HG03460 (cell line): ENCODE results near the gene PLEKHN1.

Experiments
- ATAC-seq: cut with Tn5 transposase; IDR thresholded peaks from one replicate; pipeline ENCODE4 v1.9.1; 2021; ENCODE audit not compliant: unreplicated experiment

PLEKHN1 gene

DNA sequence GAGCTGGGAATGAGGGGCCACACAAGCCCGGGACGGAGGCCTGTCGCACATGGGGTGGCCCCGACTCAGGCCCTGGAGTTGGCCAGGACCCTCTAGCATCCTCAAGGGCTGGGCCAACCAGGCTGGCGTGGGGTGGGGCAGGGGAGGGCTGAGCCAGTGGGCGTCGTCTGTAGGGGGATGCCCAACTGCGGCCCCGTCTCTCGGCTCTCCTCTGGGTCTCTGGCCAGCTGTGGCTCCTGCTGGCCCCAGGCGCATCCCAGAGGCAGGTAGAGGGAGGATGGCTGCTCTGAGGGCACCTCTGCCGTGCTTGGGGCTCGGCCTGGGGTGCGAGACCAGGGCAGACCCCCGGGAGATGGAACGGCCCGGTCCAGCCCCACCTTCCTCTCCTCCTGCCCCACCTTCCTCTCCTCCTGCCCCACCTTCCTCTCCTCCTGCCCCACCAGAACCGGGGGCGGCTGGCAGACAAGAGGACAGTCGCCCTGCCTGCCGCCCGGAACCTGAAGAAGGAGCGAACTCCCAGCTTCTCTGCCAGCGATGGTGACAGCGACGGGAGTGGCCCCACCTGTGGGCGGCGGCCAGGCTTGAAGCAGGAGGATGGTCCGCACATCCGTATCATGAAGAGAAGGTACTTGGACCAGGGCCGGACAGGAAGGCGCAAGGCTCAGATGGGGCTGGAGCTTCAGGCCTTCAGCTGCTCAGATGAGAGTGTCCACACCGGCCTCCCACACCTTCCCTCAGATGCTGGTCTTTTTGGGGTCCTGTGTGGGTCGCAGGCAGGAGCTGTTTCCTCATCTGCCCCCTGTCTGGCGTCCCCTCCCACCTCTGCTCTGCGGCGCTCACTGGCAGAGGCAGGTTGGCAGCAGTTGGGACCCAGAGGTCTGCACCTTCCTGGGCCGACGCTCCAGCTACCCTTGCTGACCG, 36.3 kb upstream of the PLEKHN1 start:
- no peak for ATAC-seq

DNA sequence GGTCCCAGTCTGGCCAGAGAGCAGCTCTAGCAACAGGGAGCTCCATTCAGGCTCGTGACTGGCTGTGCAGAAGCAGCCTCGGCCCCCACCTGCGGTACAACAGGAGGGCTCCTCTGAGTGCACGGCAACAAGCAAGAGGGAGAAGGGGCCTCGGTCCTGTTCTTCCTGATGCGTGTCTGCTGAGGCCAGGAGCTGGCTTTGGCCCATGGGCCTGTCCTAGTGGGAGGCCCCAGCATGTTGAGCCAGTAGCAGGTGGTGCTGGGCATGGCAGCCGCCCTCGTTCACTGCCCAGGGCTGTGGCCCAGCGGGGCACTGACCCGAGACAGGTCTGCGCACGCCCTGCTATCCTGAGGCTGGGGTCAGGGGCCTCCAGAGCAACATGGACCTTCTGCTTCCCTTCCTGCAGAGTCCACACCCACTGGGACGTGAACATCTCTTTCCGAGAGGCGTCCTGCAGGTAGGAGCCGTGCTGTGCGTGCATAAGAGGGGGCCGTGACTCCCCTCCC, 35.6 kb upstream of the PLEKHN1 start:
- no peak for ATAC-seq

DNA sequence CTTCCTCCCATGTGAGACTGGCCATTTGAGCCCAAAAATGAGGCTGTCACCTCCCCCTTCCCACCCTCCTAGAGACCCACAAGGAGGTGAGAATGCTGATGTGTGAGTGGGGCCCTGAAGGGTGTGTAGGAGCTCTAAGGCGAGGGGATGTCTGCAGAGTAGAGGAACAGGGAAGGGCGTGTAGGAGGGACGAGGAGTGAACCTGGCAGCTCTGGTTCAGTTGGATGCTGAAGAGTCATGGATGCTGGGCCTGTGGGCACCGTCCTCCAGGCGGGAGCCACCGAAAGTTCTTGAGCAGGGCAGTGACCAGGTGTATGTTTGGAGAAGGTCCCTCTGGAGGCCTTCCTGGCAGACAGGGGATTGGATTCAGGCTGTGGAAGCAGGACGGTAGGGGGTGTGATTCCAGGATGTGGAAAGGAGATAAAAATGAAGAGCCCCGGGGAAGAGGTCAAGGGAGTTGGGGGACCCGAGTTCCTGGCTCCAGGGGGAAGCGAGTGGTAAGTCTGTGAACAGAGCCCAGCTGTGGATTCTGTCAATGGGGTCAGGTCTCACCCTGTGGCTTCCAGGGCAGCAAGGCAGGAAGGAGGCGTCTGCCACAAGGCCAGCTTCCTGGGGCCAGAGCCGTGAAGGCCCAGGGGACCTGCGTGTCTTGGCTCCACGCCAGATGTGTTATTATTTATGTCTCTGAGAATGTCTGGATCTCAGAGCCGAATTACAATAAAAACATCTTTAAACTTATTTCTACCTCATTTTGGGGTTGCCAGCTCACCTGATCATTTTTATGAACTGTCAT, 34.7 kb upstream of the PLEKHN1 start:
- no peak for ATAC-seq

DNA sequence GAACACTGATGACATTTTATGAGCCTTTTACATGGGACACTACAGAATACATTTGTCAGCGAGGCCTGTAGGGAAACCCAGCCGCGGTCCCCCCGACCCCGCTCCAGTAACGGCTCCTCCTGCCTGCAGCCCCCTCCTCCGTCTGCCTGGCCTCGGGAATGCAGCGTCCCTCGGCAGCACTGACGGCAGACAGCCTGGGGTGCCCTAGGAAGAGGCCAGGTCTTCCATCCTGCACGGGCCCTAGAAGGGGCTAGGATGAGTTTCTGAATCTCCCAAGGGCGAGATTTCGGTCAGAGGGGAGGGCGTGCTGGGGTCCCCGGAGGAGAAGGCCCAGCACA, 34.1 kb upstream of the PLEKHN1 start:
- no peak for ATAC-seq

DNA sequence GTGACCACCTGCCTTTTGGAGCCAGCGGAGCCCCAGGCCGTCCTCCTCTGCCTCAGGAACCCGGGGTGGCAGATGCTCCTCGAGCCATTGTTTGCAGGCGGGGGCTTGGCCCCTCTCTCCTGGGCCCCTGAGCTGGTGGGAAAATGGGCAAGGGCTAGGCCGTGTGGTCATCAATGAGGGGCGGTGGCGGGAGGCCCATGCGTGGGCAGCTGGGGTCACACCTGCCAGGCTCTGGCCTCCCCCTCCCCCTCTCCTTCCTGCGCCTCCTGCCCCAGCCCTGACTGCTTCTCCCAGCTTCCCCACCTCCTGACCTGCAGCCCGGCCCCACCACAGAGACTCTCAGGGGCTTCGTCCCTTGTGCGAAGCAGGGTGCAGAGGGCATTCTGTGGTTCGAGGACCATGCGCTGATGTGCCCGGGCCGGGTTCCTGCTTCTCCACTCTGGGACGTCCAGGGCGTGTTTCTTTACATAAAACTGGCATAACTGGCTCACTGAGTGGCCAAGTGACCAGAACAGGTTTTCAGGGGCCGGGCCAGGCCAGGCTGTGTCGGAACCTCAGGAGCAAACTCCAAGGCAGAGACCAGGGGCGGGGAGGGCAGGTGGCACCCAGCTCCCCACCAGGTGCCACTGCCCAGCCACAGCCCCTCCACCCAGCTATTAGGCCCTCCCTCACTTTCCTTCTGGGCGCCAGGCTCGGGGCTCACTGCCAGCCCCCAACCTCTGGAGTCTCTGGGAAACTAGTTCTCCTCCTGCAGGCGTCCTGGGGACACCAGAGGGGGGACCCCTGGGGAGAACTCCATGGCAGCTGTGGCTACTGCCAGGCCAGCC, 33.3 kb upstream of the PLEKHN1 start:
- no peak for ATAC-seq

DNA sequence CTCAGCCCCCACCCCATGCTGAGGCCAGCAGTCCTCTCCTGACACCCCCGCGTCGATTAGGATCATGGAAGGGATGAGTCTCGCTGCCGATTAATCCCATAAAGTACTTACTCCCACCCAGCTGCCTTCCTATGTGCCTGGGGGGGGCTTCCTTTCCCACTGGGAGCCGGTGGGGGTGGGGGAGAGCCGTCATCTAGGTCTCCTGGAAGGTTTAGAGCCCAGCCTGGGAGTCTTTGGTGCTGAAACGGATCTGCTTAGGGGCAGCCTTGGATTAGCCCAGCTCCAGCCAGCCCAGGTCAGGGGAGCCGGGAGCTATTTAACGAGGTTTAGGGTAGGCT, 32.7 kb upstream of the PLEKHN1 start:
- ATAC-seq, result no peak

DNA sequence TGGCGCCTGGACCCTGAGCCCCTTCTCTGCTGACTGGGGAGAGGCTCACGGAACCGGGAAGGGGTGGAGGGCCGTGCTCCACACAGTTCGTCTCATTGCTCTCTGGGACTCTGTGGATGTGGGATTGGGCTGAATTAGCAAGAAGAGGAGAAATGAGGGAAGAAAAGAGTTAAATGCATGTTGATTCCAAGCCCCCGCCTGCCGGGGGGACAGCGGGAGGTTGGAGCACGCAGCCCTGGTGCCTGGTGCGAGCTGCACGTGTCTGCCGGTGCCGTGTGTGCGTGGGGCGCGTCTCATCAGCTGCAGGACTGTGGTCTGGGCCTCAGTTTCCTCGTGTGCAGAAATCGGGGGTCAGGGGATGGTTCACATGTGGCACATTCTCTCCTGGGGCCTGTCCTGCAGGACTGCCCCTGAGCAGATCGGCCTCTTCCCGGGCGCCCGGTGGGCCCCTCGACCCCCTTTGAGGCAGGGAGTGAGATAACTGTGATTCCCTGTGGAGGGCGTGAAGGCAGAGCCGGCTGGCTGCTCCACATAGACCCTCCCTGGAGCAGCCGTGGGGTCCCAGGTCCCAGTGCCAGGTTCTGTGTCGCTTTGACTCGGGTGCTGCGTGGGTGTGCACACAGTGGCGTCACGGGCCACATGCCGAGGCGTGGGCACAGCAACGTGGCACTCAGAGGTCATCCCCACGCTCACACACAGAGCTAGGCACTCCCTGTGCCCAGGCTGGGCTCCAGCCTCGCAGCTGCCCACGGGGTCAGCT, 31.1 kb upstream of the PLEKHN1 start:
- ATAC-seq, result no peak

DNA sequence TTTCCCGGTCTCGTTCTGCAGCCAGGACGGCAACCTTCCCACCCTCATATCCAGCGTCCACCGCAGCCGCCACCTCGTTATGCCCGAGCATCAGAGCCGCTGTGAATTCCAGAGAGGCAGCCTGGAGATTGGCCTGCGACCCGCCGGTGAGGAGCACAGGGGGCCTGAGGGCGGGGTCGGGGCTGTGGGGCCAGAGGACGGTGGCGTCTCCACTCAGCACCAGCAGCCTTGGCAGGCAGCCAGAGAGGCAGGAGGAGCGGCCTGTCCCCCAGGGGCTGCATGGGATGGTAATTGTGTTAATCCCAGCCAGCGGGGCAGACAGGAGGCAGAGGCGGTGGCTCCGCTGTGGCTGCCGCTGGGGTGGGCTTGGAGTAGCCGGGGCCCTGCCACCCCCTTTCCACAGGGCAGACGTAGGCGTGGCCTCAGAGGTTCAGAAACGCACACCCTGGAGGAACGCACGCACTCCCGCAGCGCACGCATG, 30.5 kb upstream of the PLEKHN1 start:
- ATAC-seq, result no peak

DNA sequence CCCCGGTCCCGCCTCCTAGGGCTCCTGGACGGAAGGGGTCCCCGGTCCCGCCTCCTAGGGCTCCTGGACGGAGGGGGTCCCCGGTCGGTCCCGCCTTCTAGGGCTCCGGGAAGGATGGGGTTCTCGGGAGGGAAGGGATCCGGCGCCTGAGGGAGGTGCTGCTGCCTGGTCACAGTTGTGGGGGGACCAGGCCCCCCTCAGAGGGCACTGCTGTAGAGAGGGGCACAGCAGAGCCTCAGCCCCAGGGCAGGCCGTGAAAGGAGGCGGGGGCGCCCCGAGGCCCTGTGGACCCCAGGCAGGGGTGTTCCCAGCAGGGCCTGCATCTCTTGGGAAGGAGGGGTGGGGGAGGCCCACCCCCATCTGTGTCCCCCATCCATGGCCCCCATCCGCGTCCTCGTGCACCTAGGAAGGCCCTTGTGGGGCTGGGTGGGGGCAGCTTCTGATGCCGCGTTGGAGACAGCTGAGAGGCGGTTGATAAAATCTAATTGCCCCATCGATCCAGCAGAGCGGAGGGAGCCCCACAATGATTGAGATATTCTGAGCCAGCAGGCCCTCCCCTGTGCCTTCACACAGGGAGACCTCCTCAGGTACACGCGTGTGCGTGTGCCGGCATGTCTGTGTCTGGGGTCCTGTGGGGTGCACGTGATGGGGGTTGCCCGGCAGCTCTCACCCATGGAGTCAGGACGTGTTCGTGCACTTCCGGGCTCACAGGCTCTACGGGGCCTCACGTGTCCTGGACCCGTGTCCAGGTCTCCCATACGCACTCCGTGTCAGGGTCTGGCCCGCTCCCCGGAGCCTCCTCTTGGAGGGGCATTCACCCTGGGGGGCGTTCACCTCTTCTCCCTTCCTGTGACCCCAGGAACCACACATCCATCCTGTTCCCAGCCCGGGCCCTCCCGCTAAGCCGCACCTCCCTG, 29.7 kb upstream of the PLEKHN1 start:
- ATAC-seq, result no peak

DNA sequence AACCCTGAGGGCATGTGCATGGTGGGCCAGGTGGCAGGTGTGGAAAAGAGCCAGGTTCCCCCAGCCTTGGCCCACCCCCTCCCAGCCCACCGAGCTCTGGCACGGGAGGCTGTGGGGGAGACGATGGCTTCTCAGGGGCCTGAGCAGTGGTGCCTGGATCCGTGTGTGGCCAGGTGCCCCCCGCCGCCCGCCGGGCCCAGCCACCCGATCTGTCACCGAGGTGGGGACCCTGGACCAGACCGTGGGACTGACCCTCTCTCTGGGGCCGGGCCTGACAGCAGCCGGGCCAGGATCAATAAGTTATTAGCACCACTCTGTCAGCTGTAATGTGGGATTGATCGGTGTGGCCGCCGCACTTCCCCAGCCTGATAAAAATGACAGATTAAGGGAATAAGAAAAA, 28.8 kb upstream of the PLEKHN1 start:
- ATAC-seq, result no peak

DNA sequence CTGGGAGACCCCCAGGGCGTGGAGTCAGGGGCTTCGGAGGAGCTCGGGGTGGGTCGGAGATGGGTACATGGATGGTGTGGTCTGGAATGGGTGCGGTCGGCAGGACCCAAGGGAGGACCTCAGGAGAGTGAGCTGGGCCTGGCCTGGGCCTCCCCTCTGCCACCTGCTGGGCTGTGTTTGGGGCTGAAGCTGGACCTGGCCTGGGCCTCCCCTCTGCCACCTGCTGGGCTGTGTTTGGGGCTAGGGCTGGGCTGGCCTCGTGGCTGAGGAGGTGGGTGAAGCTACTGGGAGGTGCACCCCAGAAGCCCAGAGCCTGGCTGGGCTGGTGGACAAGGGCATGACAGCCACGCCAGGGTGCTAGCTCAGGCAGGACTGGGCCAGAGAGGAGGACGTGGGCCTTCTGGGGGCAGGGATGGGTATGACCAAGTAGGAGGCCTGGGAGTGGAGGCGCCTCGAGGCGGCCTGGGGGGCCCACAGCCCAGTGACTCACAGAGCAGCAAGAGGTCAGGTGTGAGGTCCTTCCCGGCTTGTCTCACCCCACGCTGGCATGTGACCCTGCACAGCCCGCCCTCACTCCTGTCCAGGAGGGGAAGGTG, 28.1 kb upstream of the PLEKHN1 start:
- ATAC-seq, result no peak

DNA sequence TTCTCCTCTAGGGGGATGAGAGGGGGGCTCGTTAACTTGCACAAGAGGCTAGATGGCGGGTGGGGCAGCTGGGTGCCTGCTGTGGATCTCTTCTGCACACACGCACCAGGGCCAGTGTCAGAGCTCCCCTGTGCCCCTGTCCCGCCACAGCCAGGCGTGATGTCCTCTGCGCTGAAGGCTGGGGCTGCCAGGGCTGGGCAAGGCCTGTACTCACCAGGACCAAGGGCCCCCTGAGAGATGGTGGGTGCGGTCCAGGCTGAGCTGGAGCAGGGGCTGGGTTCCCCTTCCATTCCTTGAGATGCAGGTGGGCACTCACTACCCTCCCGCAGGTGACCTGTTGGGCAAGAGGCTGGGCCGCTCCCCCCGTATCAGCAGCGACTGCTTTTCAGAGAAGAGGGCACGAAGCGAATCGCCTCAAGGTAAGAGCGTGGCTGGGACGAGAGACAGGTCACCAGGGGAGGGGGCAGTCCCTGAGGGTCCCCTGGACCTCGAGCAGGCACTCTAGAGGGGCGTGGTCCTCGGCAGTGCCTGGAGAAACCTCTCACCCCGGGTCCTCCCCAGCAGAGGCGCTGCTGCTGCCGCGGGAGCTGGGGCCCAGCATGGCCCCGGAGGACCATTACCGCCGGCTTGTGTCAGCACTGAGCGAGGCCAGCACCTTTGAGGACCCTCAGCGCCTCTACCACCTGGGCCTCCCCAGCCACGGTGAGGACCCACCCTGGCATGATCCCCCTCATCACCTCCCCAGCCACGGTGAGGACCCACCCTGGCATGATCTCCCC, 27.4 kb upstream of the PLEKHN1 start:
- ATAC-seq, result no peak

DNA sequence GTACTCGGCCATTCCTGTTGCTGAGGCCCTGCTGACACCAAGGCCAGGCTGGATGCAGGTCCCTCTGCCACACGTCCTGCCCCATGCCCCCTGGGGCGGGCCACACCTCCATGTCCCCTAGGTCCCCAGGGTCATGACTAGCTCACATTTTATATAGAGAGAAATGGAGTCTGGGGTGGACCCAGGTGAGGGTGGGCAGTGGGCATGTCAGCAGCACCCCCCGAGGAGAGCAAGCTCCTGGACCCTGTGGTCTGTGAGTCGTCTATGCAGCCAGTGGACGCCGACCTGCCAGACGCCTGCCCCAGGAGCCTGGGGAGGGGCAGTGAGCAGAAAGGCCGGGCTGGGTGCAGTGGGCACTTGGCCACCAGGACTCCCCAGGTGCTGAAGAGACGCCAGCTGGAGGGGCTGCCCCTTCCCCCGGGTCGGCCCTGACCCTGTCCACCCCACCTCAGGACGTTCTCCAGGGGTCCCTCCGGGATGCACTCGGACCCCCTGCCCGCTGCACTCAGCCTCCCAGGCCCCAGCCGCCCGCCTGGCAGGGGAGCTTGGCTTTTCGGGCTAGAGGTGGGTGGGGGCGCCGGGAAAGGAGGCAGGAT, 26.7 kb upstream of the PLEKHN1 start:
- ATAC-seq, result no peak

DNA sequence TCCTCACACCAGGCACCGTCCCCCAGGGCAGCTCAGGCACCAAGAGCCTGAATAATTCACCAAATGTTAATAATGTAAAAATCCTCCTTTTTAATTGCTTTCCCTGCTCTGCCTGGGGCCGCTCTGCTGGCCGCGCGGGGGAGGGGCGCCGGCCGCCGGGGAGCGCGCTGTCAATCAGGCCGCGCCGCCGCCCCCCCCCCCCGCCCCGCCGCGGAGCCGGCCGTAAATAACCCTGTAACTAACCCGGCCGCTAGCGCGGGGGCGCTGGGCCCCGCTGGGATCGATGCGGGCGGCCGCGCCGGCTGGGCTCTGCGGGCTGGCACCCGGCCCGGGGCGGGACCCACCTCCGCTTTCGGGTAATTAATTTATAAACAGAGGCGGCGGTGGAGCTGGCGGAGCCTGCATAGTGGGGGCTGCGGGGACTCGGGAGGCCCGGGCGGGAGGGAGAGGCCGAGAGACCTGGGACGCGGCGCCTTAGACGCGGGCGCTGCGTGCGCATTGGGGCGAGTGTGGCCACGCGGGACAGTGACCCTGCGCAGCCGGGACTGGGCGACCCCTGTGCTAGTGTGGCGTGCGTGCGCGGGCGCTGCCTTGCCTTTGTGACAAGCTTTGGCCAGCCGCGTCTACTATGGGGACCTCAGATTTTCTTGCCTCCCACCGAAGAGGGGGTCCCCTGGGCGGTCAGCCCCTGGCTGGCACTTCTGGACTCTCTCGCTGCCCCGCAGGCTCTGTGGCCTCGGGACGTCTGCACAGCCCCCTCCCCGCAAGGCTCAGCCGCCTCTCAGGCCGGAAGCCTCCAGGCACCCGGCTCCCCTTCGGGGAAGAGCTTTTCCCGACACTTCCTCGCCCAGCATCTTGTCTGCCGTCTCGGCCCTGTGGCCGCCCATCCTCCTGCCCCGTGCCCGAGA, 25.9 kb upstream of the PLEKHN1 start:
- ATAC-seq, result no peak

DNA sequence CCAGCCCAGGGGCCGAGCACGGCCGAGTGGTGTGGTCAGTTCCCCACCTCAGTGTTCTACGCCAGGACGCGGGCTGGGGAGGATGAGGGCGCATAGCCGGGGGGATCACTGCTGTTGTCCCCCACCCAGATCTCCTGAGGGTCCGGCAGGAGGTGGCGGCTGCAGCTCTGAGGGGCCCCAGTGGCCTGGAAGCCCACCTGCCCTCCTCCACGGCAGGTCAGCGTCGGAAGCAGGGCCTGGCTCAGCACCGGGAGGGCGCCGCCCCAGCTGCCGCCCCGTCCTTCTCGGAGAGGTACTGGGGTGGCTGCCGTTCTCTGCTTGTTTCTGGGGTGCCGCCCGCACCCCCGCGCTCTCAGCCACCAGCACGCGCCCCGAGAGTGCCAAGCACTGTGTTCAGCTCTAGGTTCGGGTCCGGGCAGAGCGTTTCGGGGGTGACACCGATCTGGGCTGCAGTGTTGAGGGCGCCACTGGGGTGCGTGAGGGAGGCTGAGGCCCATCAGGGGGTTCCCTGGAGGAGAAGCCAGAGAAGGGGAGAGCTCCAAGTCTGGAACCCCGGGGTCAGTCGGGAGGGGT, 25.2 kb upstream of the PLEKHN1 start:
- no peak for ATAC-seq

DNA sequence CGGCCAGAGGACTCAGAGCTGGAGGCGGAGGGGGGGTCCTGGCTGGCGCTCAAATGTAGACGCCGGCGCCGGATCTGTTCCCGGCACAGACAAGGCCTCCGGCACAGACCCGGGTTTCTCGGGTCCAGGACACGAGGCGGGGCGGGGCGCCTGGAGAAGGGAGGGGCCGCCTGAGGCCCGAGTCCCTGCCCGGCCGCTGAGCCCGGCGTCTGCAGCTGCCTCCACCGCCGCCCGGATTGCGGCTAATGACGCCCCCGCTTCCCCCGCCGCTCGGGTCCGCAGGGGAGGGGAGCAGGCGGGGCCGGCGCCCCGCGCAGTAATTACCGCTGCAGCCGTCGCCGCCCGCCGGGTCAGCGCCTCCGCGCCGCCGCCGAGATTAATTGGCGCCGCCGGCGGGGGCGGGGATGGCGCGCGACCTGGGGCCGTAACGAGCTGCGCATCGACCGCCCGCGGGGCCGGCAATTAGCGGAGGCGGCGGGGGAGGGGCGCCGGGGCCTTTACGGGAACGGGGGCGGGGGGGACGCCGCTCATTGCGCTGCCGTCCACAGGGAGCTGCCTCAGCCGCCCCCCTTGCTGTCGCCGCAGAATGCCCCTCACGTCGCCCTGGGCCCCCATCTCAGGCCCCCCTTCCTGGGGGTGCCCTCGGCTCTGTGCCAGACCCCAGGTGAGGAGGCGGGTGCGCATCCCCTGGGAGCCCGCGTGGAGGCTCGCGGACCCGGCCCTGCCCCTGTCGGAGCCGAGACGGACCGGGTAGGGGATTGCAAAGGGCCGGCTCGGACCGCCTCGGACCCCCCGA, 24.5 kb upstream of the PLEKHN1 start:
- no peak for ATAC-seq
